ACC112 (cell line): Measurements from ENCODE around the gene OR51F1.
"Not testable (repeated sequence)": the region's sequence is repeated elsewhere in the genome, so short reads cannot be mapped to it uniquely, and the experiment has no call there.

ENCODE experiments used
- H2AFZ ChIP-seq: fragments of 200-600 bp; sonication (generic); one replicate; pipeline ENCODE4 v1.6.0; 2017; ENCODE audit warnings: antibody characterized with exemption, low read length; ENCODE audit not compliant: unreplicated experiment
- H3K27ac ChIP-seq: fragments of 200-600 bp; sonication (generic); 2 replicates; pipeline ENCODE4 v1.5.1; 2014; ENCODE audit warnings: low read depth, mild to moderate bottlenecking, antibody characterized with exemption, low read length, moderate library complexity
- H3K27me3 ChIP-seq: fragments of 200-600 bp; sonication (generic); 2 replicates; pipeline ENCODE4 v1.6.1; 2014; ENCODE audit warnings: mild to moderate bottlenecking, antibody characterized with exemption, low read length, moderate library complexity, mixed read lengths; ENCODE audit not compliant: insufficient read depth
- H3K36me3 ChIP-seq: fragments of 200-600 bp; sonication (generic); 2 replicates; pipeline ENCODE4 v1.6.1; 2016; ENCODE audit warnings: mild to moderate bottlenecking, antibody characterized with exemption, low read length, moderate library complexity, mixed read lengths; ENCODE audit not compliant: insufficient read depth
- H3K4me1 ChIP-seq: fragments of 200-600 bp; sonication (generic); one replicate; pipeline ENCODE4 v1.6.1; 2016; ENCODE audit warnings: low read length, mixed read lengths; ENCODE audit not compliant: insufficient read depth, unreplicated experiment, control insufficient read depth
- H3K4me3 ChIP-seq: fragments of 200-600 bp; sonication (generic); 2 replicates; pipeline ENCODE4 v1.5.1; 2014; ENCODE audit warnings: mild to moderate bottlenecking, low read depth, low read length
- H3K79me2 ChIP-seq: fragments of 200-600 bp; sonication (generic); one replicate; pipeline ENCODE4 v1.6.0; 2016; ENCODE audit warnings: low read length; ENCODE audit not compliant: control insufficient read depth, unreplicated experiment, insufficient read depth

OR51F1 gene

GRCh38 chr11:4751201-4751600 is 18.5 kb downstream of the OR51F1 start:
- no peaks in the 10 kb centered on the region for H3K36me3 ChIP-seq
- H3K4me1 ChIP-seq, result no peaks in the 10 kb centered on the region
- H3K27me3 ChIP-seq, result no peaks in the 10 kb centered on the region
- no peak overlapping the region for H3K27ac ChIP-seq
- H3K79me2 ChIP-seq, result no peaks in the 10 kb centered on the region
- H2AFZ ChIP-seq, result no peak overlapping the region
- H3K4me3 ChIP-seq, result no peak overlapping the region

- Histone ChIP-seq H3K4me3 (no peak overlapping the region), H3K36me3 (no peaks in the 10 kb centered on the region), H3K27ac (no peak overlapping the region), H3K27me3 (no peaks in the 10 kb centered on the region), H3K4me1 (no peaks in the 10 kb centered on the region), H2AFZ (no peak overlapping the region), H3K79me2 (no peaks in the 10 kb centered on the region)
Observed at GRCh38 chr11:4748438-4748837, 21.3 kb downstream of the OR51F1 start.

GRCh38 chr11:4740735-4741134 is 29.0 kb downstream of the OR51F1 start:
- Histone ChIP-seq H3K4me1 (no peaks in the 10 kb centered on the region), H3K27me3 (no peaks in the 10 kb centered on the region), H2AFZ (no peak overlapping the region), H3K79me2 (no peaks in the 10 kb centered on the region), H3K4me3 (no peak overlapping the region), H3K27ac (no peak overlapping the region), H3K36me3 (no peaks in the 10 kb centered on the region)

GRCh38 chr11:4727171-4727570 is 42.6 kb downstream of the OR51F1 start:
- H3K4me1 ChIP-seq, result no peaks in the 10 kb centered on the region
- no peak overlapping the region for H3K27ac ChIP-seq
- H2AFZ ChIP-seq, result no peak overlapping the region
- no peaks in the 10 kb centered on the region for H3K27me3 ChIP-seq
- H3K4me3 ChIP-seq, result no peak overlapping the region
- H3K36me3 ChIP-seq, result no peaks in the 10 kb centered on the region
- H3K79me2 ChIP-seq, result no peaks in the 10 kb centered on the region

GRCh38 chr11:4722616-4723534 is 46.9 kb downstream of the OR51F1 start:
- H3K4me3 ChIP-seq, H3K4me1 ChIP-seq, H3K79me2 ChIP-seq, H2AFZ ChIP-seq, H3K36me3 ChIP-seq, H3K27ac ChIP-seq, H3K27me3 ChIP-seq: not testable (repeated sequence)
